ENCODE data around the gene COQ5.

DNA sequence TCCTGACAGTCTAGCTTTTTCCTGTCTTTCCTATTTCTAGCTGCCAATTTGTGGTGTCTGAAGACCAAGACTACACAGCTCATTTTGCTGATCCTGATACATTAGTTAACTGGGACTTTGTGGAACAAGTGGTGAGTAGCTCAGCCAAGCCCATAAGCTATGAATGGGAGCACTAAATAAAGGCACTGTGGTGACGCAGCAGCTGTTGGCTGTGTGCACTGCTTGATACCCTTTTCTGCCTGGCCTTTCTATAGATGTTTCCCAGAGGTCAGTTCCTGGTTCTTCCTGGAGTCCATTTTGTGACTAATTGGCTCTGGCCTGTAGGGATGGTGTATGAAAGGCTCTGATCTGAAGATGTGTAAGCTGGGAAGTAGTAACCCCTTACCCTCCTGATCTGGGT lies 25.7 kb upstream of the COQ5 start:
- TF ChIP-seq, protein P1, sequence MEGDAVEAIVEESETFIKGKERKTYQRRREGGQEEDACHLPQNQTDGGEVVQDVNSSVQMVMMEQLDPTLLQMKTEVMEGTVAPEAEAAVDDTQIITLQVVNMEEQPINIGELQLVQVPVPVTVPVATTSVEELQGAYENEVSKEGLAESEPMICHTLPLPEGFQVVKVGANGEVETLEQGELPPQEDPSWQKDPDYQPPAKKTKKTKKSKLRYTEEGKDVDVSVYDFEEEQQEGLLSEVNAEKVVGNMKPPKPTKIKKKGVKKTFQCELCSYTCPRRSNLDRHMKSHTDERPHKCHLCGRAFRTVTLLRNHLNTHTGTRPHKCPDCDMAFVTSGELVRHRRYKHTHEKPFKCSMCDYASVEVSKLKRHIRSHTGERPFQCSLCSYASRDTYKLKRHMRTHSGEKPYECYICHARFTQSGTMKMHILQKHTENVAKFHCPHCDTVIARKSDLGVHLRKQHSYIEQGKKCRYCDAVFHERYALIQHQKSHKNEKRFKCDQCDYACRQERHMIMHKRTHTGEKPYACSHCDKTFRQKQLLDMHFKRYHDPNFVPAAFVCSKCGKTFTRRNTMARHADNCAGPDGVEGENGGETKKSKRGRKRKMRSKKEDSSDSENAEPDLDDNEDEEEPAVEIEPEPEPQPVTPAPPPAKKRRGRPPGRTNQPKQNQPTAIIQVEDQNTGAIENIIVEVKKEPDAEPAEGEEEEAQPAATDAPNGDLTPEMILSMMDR (conservative IDR thresholded peaks at IDR 0.05; ENCODE audit: low read depth, low read length), result no peak
- no peak for TF ChIP-seq EZH2 (IDR thresholded peaks at IDR 0.05; ENCODE audit: low read length, unreplicated experiment)

All from PC-3 (cell line).